ENCODE results near the gene RAPGEF4. TPM values are rescaled to one million over a fixed set of nuclear protein-coding genes. Genes with fewer than 3 reads are reported as not detected.

RAPGEF4 gene
- total and polyA plus RNA-seq, 2 of the 13 experiments (the other 11 are each of a cell fraction or from before 2014, with no cell fraction given) = 0.78 to 0.91 TPM

DNA sequence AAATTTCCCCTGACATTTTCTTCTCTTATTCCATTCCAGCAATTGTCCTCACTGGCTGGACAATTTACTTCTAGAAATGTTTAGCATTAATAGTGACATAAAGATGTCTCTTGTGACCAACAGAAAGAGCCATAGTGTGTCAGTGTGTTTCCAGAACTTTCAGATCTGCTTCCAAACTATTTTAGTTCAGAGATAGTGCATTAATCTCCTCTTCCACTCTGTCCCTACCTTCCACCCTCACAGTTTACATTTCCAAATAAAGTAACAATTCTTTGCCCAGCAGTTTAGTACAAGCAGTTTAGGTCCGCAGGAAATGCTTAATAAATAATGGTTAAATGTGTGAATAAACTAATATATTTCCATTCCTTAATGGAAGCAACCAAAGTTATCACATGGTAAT is 24.5 kb upstream of the RAPGEF4 start:
- no peak for FAIRE-seq
- no peak overlapping the region for H3K4me2 ChIP-seq (ENCODE audit: low read depth, low read length)
- no peak overlapping the region for H3K4me3 ChIP-seq (replicated peaks in 1 of 3; ENCODE audit: insufficient read depth in 1 of 3, low read depth in 2 of 3, low read length in 3 of 3)
- no peak overlapping the region for H2AFZ ChIP-seq (ENCODE audit: low read length)
- no peaks in the 10 kb centered on the region for H3K4me1 ChIP-seq (ENCODE audit: insufficient read depth, low read length)
- ATAC-seq = no peak
- H3K27ac ChIP-seq (ENCODE audit: extremely low read length, insufficient read depth, low read length) = no peak overlapping the region
- ChIA-PET CTCF (ENCODE audit: low intra/inter-chr PET ratio, low total read pairs) (interaction anchor here (0.6 to 0.9 kb wide), 3 partner anchors 117 to 539 kb away, joined by 3 to 4 read pairs (median 4); no protein-coding TSS in a partner anchor), POLR2A (no interaction called here)
- H3K9me3 ChIP-seq (ENCODE audit: low read length) = no peaks in the 10 kb centered on the region
- no peak overlapping the region for H3K9ac ChIP-seq (ENCODE audit: insufficient read depth, low read depth, low read length)
- H3K27me3 ChIP-seq (ENCODE audit: control insufficient read depth in 1 of 2, insufficient read depth in 2 of 2, low read length in 2 of 2) = peaks cover 0 to 5% of the 10 kb centered on the region in 2 experiments; a peak in 2 of 5 replicates
- no peaks in the 10 kb centered on the region for H3K36me3 ChIP-seq (replicated peaks in 1 of 2; ENCODE audit: control insufficient read depth in 1 of 2, insufficient read depth in 2 of 2, low read length in 2 of 2)
- no peaks in the 10 kb centered on the region for H4K20me1 ChIP-seq (ENCODE audit: insufficient read depth, low read length)
- in situ Hi-C loops (cut with HindIII; ENCODE audit: extremely low pct_ligation_motif_present, low pct_unique_long_range_greater_than_20kb) = no loop called here
- TF ChIP-seq, protein P1, sequence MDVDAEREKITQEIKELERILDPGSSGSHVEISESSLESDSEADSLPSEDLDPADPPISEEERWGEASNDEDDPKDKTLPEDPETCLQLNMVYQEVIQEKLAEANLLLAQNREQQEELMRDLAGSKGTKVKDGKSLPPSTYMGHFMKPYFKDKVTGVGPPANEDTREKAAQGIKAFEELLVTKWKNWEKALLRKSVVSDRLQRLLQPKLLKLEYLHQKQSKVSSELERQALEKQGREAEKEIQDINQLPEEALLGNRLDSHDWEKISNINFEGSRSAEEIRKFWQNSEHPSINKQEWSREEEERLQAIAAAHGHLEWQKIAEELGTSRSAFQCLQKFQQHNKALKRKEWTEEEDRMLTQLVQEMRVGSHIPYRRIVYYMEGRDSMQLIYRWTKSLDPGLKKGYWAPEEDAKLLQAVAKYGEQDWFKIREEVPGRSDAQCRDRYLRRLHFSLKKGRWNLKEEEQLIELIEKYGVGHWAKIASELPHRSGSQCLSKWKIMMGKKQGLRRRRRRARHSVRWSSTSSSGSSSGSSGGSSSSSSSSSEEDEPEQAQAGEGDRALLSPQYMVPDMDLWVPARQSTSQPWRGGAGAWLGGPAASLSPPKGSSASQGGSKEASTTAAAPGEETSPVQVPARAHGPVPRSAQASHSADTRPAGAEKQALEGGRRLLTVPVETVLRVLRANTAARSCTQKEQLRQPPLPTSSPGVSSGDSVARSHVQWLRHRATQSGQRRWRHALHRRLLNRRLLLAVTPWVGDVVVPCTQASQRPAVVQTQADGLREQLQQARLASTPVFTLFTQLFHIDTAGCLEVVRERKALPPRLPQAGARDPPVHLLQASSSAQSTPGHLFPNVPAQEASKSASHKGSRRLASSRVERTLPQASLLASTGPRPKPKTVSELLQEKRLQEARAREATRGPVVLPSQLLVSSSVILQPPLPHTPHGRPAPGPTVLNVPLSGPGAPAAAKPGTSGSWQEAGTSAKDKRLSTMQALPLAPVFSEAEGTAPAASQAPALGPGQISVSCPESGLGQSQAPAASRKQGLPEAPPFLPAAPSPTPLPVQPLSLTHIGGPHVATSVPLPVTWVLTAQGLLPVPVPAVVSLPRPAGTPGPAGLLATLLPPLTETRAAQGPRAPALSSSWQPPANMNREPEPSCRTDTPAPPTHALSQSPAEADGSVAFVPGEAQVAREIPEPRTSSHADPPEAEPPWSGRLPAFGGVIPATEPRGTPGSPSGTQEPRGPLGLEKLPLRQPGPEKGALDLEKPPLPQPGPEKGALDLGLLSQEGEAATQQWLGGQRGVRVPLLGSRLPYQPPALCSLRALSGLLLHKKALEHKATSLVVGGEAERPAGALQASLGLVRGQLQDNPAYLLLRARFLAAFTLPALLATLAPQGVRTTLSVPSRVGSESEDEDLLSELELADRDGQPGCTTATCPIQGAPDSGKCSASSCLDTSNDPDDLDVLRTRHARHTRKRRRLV (CRISPR knock-in tag; IDR thresholded peaks at IDR 0.05) = no peak
- TF ChIP-seq ZNF614 (CRISPR knock-in tag; IDR thresholded peaks at IDR 0.05; ENCODE audit: borderline replicate concordance) = no peak
- DNase-seq (ENCODE audit: low spot score) = no peak
- intact Hi-C loops (cut with micrococcal nuclease; ENCODE audit: unreplicated experiment) = loop anchor here (2.0 to 5.0 kb wide), 2 partner anchors 244 to 538 kb away; no protein-coding TSS in a partner anchor
- 4% methylated on average over 1 of the region's 1 CpG for WGBS (ENCODE audit: low lambda C conversion rate)
- H3K79me2 ChIP-seq (ENCODE audit: insufficient read depth, low read length) = no peaks in the 10 kb centered on the region
- no TSS peak for BruUV-seq (replicated peaks)

DNA sequence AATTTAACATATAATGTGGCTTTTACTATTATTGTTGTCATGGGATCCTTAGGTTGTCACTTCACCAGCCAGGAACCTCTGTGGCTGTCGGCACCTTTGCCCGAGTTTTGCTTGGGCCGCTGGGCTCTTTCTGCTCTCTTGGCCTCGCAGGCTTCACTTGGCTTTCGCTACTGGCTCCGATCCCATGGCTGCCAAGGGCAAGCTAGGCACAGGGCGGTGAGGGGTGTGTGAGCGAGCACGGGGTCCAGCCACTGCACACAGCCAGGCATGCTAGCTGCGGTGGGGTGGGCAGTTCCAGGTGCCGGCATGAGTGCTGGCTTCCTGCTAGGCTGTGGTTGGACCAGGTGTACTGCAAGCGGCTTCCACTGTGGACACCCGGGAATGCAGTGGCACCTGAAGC is 23.4 kb upstream of the RAPGEF4 start:
- Histone ChIP-seq H3K36me3 (replicated peaks in 1 of 2; ENCODE audit: control insufficient read depth in 1 of 2, insufficient read depth in 2 of 2, low read length in 2 of 2) (no peaks in the 10 kb centered on the region), H3K4me3 (replicated peaks in 1 of 3; ENCODE audit: insufficient read depth in 1 of 3, low read depth in 2 of 3, low read length in 3 of 3) (no peak overlapping the region), H3K9ac (ENCODE audit: insufficient read depth, low read depth, low read length) (no peak overlapping the region), H2AFZ (ENCODE audit: low read length) (no peak overlapping the region), H4K20me1 (ENCODE audit: insufficient read depth, low read length) (no peaks in the 10 kb centered on the region), H3K27me3 (ENCODE audit: control insufficient read depth in 1 of 2, insufficient read depth in 2 of 2, low read length in 2 of 2) (peaks cover 0 to 5% of the 10 kb centered on the region in 2 experiments; a peak in 2 of 5 replicates), H3K79me2 (ENCODE audit: insufficient read depth, low read length) (no peaks in the 10 kb centered on the region), H3K27ac (ENCODE audit: extremely low read length, insufficient read depth, low read length) (no peak overlapping the region), H3K9me3 (ENCODE audit: low read length) (no peaks in the 10 kb centered on the region), H3K4me1 (ENCODE audit: insufficient read depth, low read length) (no peaks in the 10 kb centered on the region), H3K4me2 (ENCODE audit: low read depth, low read length) (no peak overlapping the region)
- in situ Hi-C loops (cut with HindIII; ENCODE audit: extremely low pct_ligation_motif_present, low pct_unique_long_range_greater_than_20kb) = no loop called here
- BruUV-seq (replicated peaks) = no TSS peak
- no peak for DNase-seq (ENCODE audit: low spot score)
- intact Hi-C loops (cut with micrococcal nuclease; ENCODE audit: unreplicated experiment) = loop anchor here (5.0 kb wide), 1 partner anchor 245 kb away; no protein-coding TSS in a partner anchor
- no peak for FAIRE-seq
- ChIA-PET POLR2A (no interaction called here), CTCF (ENCODE audit: low intra/inter-chr PET ratio, low total read pairs) (no interaction called here)
- peak; percentile 43 for ATAC-seq
- 51% methylated on average over 11 of the region's 13 CpGs for WGBS (ENCODE audit: low lambda C conversion rate)
- TF ChIP-seq HMG20A (CRISPR knock-in tag; IDR thresholded peaks at IDR 0.05; ENCODE audit: borderline replicate concordance) (no peak), ZNF7 (CRISPR knock-in tag; IDR thresholded peaks at IDR 0.05) (no peak), SRF (IDR thresholded peaks at IDR 0.05; ENCODE audit: low read depth, low read length) (no peak), ONECUT2 (CRISPR knock-in tag; IDR thresholded peaks at IDR 0.05) (no peak), NFKBIZ (CRISPR knock-in tag; IDR thresholded peaks at IDR 0.05) (no peak), ZNF20 (CRISPR knock-in tag; IDR thresholded peaks at IDR 0.05) (no peak), ZNF274 (CRISPR knock-in tag; IDR thresholded peaks at IDR 0.05) (no peak)
- TF ChIP-seq, protein P2, sequence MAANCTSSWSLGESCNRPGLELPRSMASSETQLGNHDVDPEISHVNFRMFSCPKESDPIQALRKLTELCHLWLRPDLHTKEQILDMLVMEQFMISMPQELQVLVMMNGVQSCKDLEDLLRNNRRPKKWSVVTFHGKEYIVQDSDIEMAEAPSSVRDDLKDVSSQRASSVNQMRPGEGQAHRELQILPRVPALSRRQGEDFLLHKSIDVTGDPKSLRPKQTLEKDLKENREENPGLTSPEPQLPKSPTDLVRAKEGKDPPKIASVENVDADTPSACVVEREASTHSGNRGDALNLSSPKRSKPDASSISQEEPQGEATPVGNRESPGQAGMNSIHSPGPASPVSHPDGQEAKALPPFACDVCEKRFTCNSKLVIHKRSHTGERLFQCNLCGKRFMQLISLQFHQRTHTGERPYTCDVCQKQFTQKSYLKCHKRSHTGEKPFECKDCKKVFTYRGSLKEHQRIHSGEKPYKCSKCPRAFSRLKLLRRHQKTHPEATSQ (CRISPR knock-in tag; IDR thresholded peaks at IDR 0.05; ENCODE audit: borderline replicate concordance) = no peak
- TF ChIP-seq, protein P3, sequence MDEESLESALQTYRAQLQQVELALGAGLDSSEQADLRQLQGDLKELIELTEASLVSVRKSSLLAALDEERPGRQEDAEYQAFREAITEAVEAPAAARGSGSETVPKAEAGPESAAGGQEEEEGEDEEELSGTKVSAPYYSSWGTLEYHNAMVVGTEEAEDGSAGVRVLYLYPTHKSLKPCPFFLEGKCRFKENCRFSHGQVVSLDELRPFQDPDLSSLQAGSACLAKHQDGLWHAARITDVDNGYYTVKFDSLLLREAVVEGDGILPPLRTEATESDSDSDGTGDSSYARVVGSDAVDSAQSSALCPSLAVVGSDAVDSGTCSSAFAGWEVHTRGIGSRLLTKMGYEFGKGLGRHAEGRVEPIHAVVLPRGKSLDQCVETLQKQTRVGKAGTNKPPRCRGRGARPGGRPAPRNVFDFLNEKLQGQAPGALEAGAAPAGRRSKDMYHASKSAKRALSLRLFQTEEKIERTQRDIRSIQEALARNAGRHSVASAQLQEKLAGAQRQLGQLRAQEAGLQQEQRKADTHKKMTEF (CRISPR knock-in tag; IDR thresholded peaks at IDR 0.05) = no peak

All from HepG2 (cell line).